Peyer's patch (tissue), 4 donors: ENCODE results near the gene KHK. TPM values are rescaled to one million over a fixed set of nuclear protein-coding genes. Genes with fewer than 3 reads are reported as not detected.

Source experiments
- DNase-seq, 3 donors: peaks; one replicate each; pipeline ENCODE4 v3.0.0-alpha.2; 2017 to 2019
- H3K27ac ChIP-seq, 4 donors: fragments of 200-600 bp; sonication (generic); one replicate each; pipeline ENCODE4 v1.5.1; 2016 to 2019
- H3K27me3 ChIP-seq, 2 donors: fragments of 200-600 bp; sonication (generic); one replicate each; pipeline ENCODE4 v1.5.1; 2019
- H3K36me3 ChIP-seq, 3 donors: fragments of 200-600 bp; sonication (generic); one replicate each; pipeline ENCODE4 v1.5.1; 2016 to 2019
- H3K4me1 ChIP-seq, 4 donors: fragments of 200-600 bp; sonication (generic); one replicate each; pipeline ENCODE4 v1.5.1; 2016 to 2019
- H3K4me3 ChIP-seq, 4 donors: fragments of 200-600 bp; sonication (generic); 1 replicate in 3 of 4; 2 replicates in 1 of 4; pipeline ENCODE4 v1.5.1; 2016 to 2019; ENCODE audit warnings: mild to moderate bottlenecking in 1 of 4
- H3K9me3 ChIP-seq, 4 donors: fragments of 200-600 bp; sonication (generic); one replicate each; pipeline ENCODE4 v1.5.1; 2016 to 2019; ENCODE audit warnings: mild to moderate bottlenecking in 1 of 4
- POLR2A ChIP-seq, 2 donors: fragments of 450-650 bp; IDR thresholded peaks; one replicate each; pipeline ENCODE4 v1.5.1; 2017; ENCODE audit warnings: antibody characterized with exemption in 2 of 2, mild to moderate bottlenecking in 2 of 2, moderate library complexity in 2 of 2
- total RNA-seq, 4 donors: library from RNA; depleted of rRNA; stranded (reverse); fragments of >200 nt; gene quantifications; one replicate each; pipeline ENCODE4 v1.1.0, GENCODE V29; 2016
- TF ChIP-seq, protein P1 (sequence below), 6 experiments: fragments of 450-650 bp in 4 of 6; fragments of 200-600 bp in 2 of 6; sonication (generic) in 1 of 6; IDR thresholded peaks; one replicate each; pipeline ENCODE4 v1.5.1; 2017 to 2019; ENCODE audit warnings: antibody characterized with exemption in 6 of 6, mild to moderate bottlenecking in 3 of 6, moderate library complexity in 1 of 6

The KHK gene
- total RNA-seq, 4 donors from 2014 or later, result 40.4 to 576 (median 435) TPM

DNA sequence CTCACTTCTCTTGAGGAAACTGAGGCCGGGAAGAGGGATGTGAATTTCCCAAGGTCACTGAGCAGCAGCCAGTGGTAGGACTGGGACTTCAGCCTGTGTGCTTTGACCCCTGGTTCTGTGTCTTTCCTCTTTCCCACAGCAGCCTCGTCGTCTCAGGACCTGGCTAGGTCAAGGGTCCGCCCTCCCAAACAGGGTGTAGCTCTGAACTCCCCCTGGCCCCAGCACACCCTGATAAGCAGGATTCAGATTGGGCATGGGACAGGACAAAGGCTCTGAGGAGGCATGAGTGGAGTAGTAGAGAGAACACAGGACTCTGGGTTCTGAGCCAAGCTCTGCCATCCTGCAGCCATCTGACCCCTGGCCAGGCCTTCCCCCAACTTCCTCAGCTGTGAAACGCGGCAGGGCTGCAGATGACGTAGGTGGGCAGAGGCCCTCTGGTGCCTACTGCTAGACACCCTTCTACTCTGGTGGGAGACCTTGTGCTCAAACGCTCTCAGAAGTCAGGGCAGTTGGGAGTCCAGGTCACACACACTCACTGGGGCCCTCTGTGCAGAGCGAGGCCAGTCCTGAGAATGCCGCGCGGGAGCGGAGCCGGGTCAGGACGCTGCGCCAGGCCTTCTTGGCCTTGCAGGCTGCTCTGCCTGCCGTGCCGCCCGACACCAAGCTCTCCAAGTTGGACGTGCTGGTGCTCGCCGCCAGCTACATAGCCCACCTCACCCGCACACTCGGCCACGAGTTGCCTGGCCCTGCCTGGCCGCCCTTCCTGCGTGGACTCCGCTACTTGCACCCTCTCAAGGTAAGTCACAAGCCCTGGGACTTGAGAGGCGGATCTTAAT is 63.2 kb downstream of the KHK start:
- Histone ChIP-seq H3K4me1 (no peaks in the 10 kb centered on the region), H3K27ac (no peak overlapping the region), H3K27me3 (no peaks in the 10 kb centered on the region), H3K4me3 (no peak overlapping the region), H3K9me3 (no peaks in the 10 kb centered on the region), H3K36me3 (no peaks in the 10 kb centered on the region)
- TF ChIP-seq, protein P1, sequence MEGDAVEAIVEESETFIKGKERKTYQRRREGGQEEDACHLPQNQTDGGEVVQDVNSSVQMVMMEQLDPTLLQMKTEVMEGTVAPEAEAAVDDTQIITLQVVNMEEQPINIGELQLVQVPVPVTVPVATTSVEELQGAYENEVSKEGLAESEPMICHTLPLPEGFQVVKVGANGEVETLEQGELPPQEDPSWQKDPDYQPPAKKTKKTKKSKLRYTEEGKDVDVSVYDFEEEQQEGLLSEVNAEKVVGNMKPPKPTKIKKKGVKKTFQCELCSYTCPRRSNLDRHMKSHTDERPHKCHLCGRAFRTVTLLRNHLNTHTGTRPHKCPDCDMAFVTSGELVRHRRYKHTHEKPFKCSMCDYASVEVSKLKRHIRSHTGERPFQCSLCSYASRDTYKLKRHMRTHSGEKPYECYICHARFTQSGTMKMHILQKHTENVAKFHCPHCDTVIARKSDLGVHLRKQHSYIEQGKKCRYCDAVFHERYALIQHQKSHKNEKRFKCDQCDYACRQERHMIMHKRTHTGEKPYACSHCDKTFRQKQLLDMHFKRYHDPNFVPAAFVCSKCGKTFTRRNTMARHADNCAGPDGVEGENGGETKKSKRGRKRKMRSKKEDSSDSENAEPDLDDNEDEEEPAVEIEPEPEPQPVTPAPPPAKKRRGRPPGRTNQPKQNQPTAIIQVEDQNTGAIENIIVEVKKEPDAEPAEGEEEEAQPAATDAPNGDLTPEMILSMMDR (IDR thresholded peaks at IDR 0.05), result no peak
- no peak for TF ChIP-seq POLR2A (IDR thresholded peaks at IDR 0.05)
- no peak for DNase-seq

Other genes with a start within 250 kb of the KHK start
- under 1 TPM in 2 of 4 donors, not detected in 2; 0.13 to 0.83 TPM for gene DPYSL5, start 238.6 kb upstream of the KHK start, total RNA-seq
- 10 to 100 TPM in 1 of 4 donors, 1 to 10 TPM in 3; 4.2 to 14.9 (median 5.9) TPM for gene MAPRE3, start 116.1 kb upstream of the KHK start, total RNA-seq
- 100 to 1,000 TPM in 1 of 4 donors, 10 to 100 TPM in 3; 50.1 to 121 (median 82.0) TPM for gene TMEM214, start 53.8 kb upstream of the KHK start, total RNA-seq
- gene AGBL5, start 35.1 kb upstream of the KHK start, total RNA-seq, result 10 to 100 TPM in 3 of 4 donors, 1 to 10 TPM in 1; 7.5 to 18.2 (median 12.3) TPM
- 100 to 1,000 TPM; 136 to 329 (median 225) TPM for gene OST4, start 15.1 kb upstream of the KHK start, total RNA-seq
- 10 to 100 TPM in 2 of 4 donors, 1 to 10 TPM in 2; 7.9 to 32.2 (median 13.3) TPM for gene EMILIN1, start 8.2 kb upstream of the KHK start, total RNA-seq
- 1 to 10 TPM in 2 of 4 donors, not detected in 2; 2.5 to 5.6 TPM for gene CGREF1, start 32.4 kb downstream of the KHK start, total RNA-seq
- gene ABHD1, start 37.0 kb downstream of the KHK start, total RNA-seq, result 1 to 10 TPM in 1 of 4 donors, not detected in 3; 2.8 TPM
- 100 to 1,000 TPM in 1 of 4 donors, 10 to 100 TPM in 3; 66.5 to 106 (median 69.4) TPM for gene PREB, start 47.9 kb downstream of the KHK start, total RNA-seq
- gene PRR30, start 52.6 kb downstream of the KHK start, total RNA-seq, result not detected
- not detected for gene TCF23, start 62.2 kb downstream of the KHK start, total RNA-seq
- 100 to 1,000 TPM in 2 of 4 donors, 10 to 100 TPM in 2; 88.3 to 121 (median 101) TPM for gene ATRAID, start 125.3 kb downstream of the KHK start, total RNA-seq
- gene SLC5A6, start 125.5 kb downstream of the KHK start, total RNA-seq, result 10 to 100 TPM; 42.3 to 78.4 (median 65.8) TPM
- gene CAD, start 130.6 kb downstream of the KHK start, total RNA-seq, result 10 to 100 TPM; 21.2 to 42.9 (median 36.7) TPM
- under 1 TPM in 1 of 4 donors, not detected in 3; 0.35 TPM for gene SLC30A3, start 176.3 kb downstream of the KHK start, total RNA-seq
- 1 to 10 TPM in 1 of 4 donors, not detected in 3; 4.3 TPM for gene DNAJC5G, start 188.7 kb downstream of the KHK start, total RNA-seq
- gene TRIM54, start 195.7 kb downstream of the KHK start, total RNA-seq, result under 1 TPM in 1 of 4 donors, not detected in 3; 0.54 TPM
- gene UCN, start 221.7 kb downstream of the KHK start, total RNA-seq, result 1 to 10 TPM in 2 of 4 donors, not detected in 2; 2.3 to 5.2 TPM
- gene MPV17, start 236.3 kb downstream of the KHK start, total RNA-seq, result 10 to 100 TPM; 41.5 to 62.3 (median 51.6) TPM